Right lobe of liver (tissue), 4 donors: ENCODE data around the gene INSRR.

Experiments
- POLR2A ChIP-seq: fragments of 450-650 bp; IDR thresholded peaks from one replicate; pipeline ENCODE4 v1.6.1; 2017; ENCODE audit warnings: antibody characterized with exemption, mild to moderate bottlenecking
- TF ChIP-seq, protein P1 (sequence below), 4 donors: fragments of 200-600 bp in 3 of 4; fragments of 450-650 bp in 1 of 4; IDR thresholded peaks; one replicate each; pipeline versions ENCODE4 v1.5.1 to v1.8.0; 2016 to 2022; ENCODE audit warnings: antibody characterized with exemption in 4 of 4, mild to moderate bottlenecking in 2 of 4
- donor health status: DM: no; HTN: no; CAD: no.
- donor health status: DM: no; HTN: no; CAD: no.
- donor health status: DM: no; HTN: yes; CAD: no.

DNA sequence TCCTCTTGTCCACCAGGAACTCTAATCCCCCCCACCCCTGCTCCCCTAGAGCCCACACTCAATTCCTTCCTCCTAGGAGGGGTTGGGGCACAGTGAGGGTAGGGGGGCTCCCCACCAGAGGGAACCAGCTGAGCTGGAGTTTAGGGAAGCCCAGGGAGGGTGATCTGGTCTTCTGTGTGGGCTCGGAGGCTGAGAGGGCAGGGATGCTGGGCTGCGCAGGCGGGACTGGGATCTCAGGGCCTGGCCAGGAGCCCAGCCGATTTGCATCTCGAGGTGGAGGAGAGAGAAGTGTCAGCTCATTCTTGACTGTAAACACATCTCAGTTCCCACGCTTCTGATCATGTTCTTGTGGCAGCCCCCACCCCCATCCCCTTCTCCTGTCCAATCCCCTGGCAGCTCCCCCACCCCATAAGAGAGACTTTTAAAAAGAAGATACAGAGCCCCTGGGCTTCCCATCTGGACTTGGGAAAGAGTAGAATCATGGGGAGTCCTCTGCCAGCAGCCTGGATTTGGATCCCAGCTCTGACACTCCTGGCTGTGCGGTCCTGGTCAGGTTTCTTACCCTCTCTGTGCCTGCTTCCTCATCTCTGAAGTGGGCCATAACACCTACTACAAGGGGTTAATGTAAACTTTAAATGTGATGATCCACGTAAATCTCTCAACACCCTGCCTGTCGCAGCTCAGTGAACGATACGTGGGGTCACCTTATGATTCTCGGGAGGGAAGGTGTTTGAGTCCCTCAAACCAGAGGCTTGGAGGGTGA is 41.2 kb upstream of the INSRR start:
- TF ChIP-seq POLR2A, result no peak
- TF ChIP-seq, protein P1, sequence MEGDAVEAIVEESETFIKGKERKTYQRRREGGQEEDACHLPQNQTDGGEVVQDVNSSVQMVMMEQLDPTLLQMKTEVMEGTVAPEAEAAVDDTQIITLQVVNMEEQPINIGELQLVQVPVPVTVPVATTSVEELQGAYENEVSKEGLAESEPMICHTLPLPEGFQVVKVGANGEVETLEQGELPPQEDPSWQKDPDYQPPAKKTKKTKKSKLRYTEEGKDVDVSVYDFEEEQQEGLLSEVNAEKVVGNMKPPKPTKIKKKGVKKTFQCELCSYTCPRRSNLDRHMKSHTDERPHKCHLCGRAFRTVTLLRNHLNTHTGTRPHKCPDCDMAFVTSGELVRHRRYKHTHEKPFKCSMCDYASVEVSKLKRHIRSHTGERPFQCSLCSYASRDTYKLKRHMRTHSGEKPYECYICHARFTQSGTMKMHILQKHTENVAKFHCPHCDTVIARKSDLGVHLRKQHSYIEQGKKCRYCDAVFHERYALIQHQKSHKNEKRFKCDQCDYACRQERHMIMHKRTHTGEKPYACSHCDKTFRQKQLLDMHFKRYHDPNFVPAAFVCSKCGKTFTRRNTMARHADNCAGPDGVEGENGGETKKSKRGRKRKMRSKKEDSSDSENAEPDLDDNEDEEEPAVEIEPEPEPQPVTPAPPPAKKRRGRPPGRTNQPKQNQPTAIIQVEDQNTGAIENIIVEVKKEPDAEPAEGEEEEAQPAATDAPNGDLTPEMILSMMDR (IDR thresholded peaks at IDR 0.05), result no peak
